K562 (cell line): Measurements from ENCODE around the gene PHKA1. TPM values are rescaled to one million over a fixed set of nuclear protein-coding genes. Genes with fewer than 3 reads are reported as not detected.

Source experiments
- ATAC-seq: fragments of 200-7000 bp; cut with Tn5 transposase; 3 replicates; pipeline ENCODE4 v1.9.1; 2020; ENCODE audit warnings: moderate library complexity
- BruUV-seq: library from RNA; stranded (reverse); fragments of 400-500 nt; replicated peaks from 2 replicates; lab custom pipeline; 2021; lab: Mats Ljungman, UMichigan
- CTCF ChIA-PET: fragments of 300-600 bp; formaldehyde crosslinking; extraction: SDS; loops from one replicate; lab custom pipeline; 2021; ENCODE audit warnings: low intra/inter-chr PET ratio; lab: Yijun Ruan, JAX
- POLR2A ChIA-PET: fragments of 300-600, 350-650 bp; sonication (Branson Sonifier 250); formaldehyde crosslinking; extraction: SDS; loops from one replicate; lab custom pipeline; 2021; ENCODE audit warnings: antibody characterized with exemption, inconsistent platforms; lab: Yijun Ruan, JAX
- DNase-seq, 4 experiments: peaks; one replicate each; pipeline versions ENCODE4 v3.0.0 to v3.0.0-alpha.2; 2011 to 2018; ENCODE audit warnings: low spot score in 3 of 4, mixed read lengths in 3 of 4; ENCODE audit errors: extremely low read depth in 1 of 4
- FAIRE-seq: peaks from 2 replicates; lab custom pipeline; 2011; peaks lifted over from hg19 to GRCh38; lab: Jason Lieb, UNC
- H2AFZ ChIP-seq: 2 replicates; pipeline ENCODE4 v1.6.0; 2011; ENCODE audit warnings: low read depth, low read length, control low read depth, inconsistent platforms
- H3K27ac ChIP-seq: fragments of 200-600 bp; 3 replicates; pipeline ENCODE4 v1.8.0; 2011; ENCODE audit warnings: low read depth, mild to moderate bottlenecking, control low read depth, inconsistent platforms, low read length, moderate library complexity, mixed read lengths; ENCODE audit errors: extremely low read depth
- H3K27me3 ChIP-seq, 2 experiments: fragments of 300-600 bp in 1 of 2; 2 replicates in 1 of 2; 3 replicates in 1 of 2; pipeline versions ENCODE4 v1.6.0 to v1.8.0; 2011; ENCODE audit warnings: inconsistent platforms in 2 of 2, low read length in 2 of 2, mild to moderate bottlenecking in 1 of 2, mixed read lengths in 1 of 2, moderate library complexity in 1 of 2; ENCODE audit not compliant: control insufficient read depth in 2 of 2, insufficient read depth in 2 of 2
- H3K36me3 ChIP-seq: fragments of 300-600 bp; 3 replicates; pipeline ENCODE4 v1.8.0; 2011; ENCODE audit warnings: mild to moderate bottlenecking, low read length, inconsistent platforms; ENCODE audit not compliant: control insufficient read depth, insufficient read depth
- H3K4me1 ChIP-seq, 2 experiments: fragments of 200-600 bp in 1 of 2; replicated peaks in 1 of 2; 2 replicates in 1 of 2; 3 replicates in 1 of 2; pipeline versions ENCODE4 v1.5.1 to v1.8.0; 2011; ENCODE audit warnings: inconsistent platforms in 2 of 2, low read length in 2 of 2, mild to moderate bottlenecking in 1 of 2, mixed read lengths in 1 of 2, moderate library complexity in 1 of 2; ENCODE audit not compliant: control insufficient read depth in 2 of 2, insufficient read depth in 2 of 2
- H3K4me2 ChIP-seq: 2 replicates; pipeline ENCODE4 v1.6.1; 2011; ENCODE audit warnings: low read length, control low read depth, inconsistent platforms, mixed read lengths; ENCODE audit not compliant: insufficient read depth
- H3K4me3 ChIP-seq: fragments of 200-600 bp; sonication (generic), shearing (Covaris generic); 2 replicates; pipeline ENCODE4 v1.5.1; 2016; ENCODE audit warnings: control low read depth, inconsistent platforms
- H3K79me2 ChIP-seq: fragments of 200-600 bp; 3 replicates; pipeline ENCODE4 v1.8.0; 2011; ENCODE audit warnings: low read length, inconsistent platforms; ENCODE audit not compliant: control insufficient read depth, insufficient read depth
- H3K9ac ChIP-seq, 2 experiments: 2 replicates each; pipeline versions ENCODE4 v1.6.0 to v1.6.1; 2011; ENCODE audit warnings: low read depth in 2 of 2, low read length in 2 of 2, control low read depth in 1 of 2, inconsistent platforms in 1 of 2, mild to moderate bottlenecking in 1 of 2, mixed read lengths in 1 of 2; ENCODE audit not compliant: insufficient read depth in 1 of 2
- H3K9me1 ChIP-seq: one replicate; pipeline ENCODE4 v1.6.0; 2011; ENCODE audit warnings: inconsistent platforms, mild to moderate bottlenecking, low read length, moderate library complexity; ENCODE audit not compliant: control insufficient read depth, insufficient read depth
- H3K9me3 ChIP-seq: replicated peaks from 2 replicates; pipeline ENCODE4 v1.5.1; 2011; ENCODE audit warnings: low read depth, low read length, inconsistent platforms; ENCODE audit not compliant: control insufficient read depth, insufficient read depth
- H4K20me1 ChIP-seq: replicated peaks from 2 replicates; pipeline ENCODE4 v1.6.1; 2011; ENCODE audit warnings: low read length, inconsistent platforms, mixed read lengths; ENCODE audit not compliant: control insufficient read depth, insufficient read depth
- CHD2 ChIP-seq: IDR thresholded peaks from 2 replicates; pipeline ENCODE4 v1.6.1; 2011; ENCODE audit warnings: low read depth, low read length
- MCM5 ChIP-seq: fragments of 450-650 bp; IDR thresholded peaks from 2 replicates; pipeline ENCODE4 v1.6.1; 2016; ENCODE audit warnings: low read depth
- NELFE ChIP-seq: IDR thresholded peaks from 2 replicates; pipeline ENCODE4 v1.6.1; 2011; ENCODE audit warnings: mild to moderate bottlenecking; ENCODE audit not compliant: insufficient read depth, insufficient read length
- SIX5 ChIP-seq, 2 experiments: IDR thresholded peaks; 2 replicates each; pipeline ENCODE4 v1.6.1; 2011; ENCODE audit warnings: low read length in 2 of 2, borderline replicate concordance in 1 of 2, low read depth in 1 of 2, mild to moderate bottlenecking in 1 of 2, moderate library complexity in 1 of 2; ENCODE audit not compliant: insufficient read depth in 1 of 2
- ZKSCAN8 ChIP-seq: fragments of 200-800 bp; sonication (Bioruptor generic); IDR thresholded peaks from 2 replicates; pipeline ENCODE4 v1.6.1; 2016; ENCODE audit warnings: missing genetic modification characterization, missing compliant biosample characterization
- ZNF12 ChIP-seq: sonication (generic); formaldehyde crosslinking; IDR thresholded peaks from 2 replicates; pipeline ENCODE4 v1.4.0; 2020; ENCODE audit warnings: mild to moderate bottlenecking, missing genetic modification reagents
- ZNF551 ChIP-seq: fragments of 250-450 bp; sonication (Bioruptor Pico); IDR thresholded peaks from 2 replicates; pipeline ENCODE4 v1.5.0; 2021; ENCODE audit warnings: mild to moderate bottlenecking, moderate library complexity
- ZNF584 ChIP-seq: fragments of 200-800 bp; sonication (Bioruptor generic); IDR thresholded peaks from 2 replicates; pipeline ENCODE4 v1.6.1; 2016; ENCODE audit warnings: low read depth, mild to moderate bottlenecking, missing genetic modification characterization, missing compliant biosample characterization
- WGBS: fragments of 100-300 bp; shearing (Covaris generic); methylation state at CpG from one replicate; pipeline ENCODE4 v1.1.6; 2016; ENCODE audit warnings: low coverage, mixed read lengths; ENCODE audit not compliant: insufficient coverage; ENCODE audit errors: missing lambda C conversion rate; 5-methylcytosine and 5-hydroxymethylcytosine counted together
- in situ Hi-C: fragments of 300-500 bp; cut with MboI; formaldehyde crosslinking; loops from 4 replicates; pipeline ENCODE4 v1.15.0; 2018; ENCODE audit warnings: inconsistent platforms, mixed read lengths
- intact Hi-C: fragments of 100-400 bp; cut with micrococcal nuclease; formaldehyde crosslinking; loops from 2 replicates; pipeline ENCODE4 v1.14.2; 2022
- polyA plus RNA-seq, 8 experiments: library from polyadenylated mRNA; depleted of rRNA in 4 of 8; stranded (reverse) in 5 of 8; unstranded in 3 of 8; fragments of >200 nt; fragmentation: Nextera tagmentation in 2 of 8; fragmentation: Illumina TruSeq in 1 of 8; extraction: Ambion mirVana in 2 of 8; extraction: Trizol in 1 of 8; gene quantifications; 2 replicates each; pipeline versions ENCODE4 v1.2.1 to v1.2.3, GENCODE V29; 2011 to 2014; ENCODE audit warnings: inconsistent platforms in 1 of 8, missing spikeins in 1 of 8
- total RNA-seq, 7 experiments: library from RNA; depleted of rRNA in 6 of 7; stranded (reverse); fragments of >200 nt in 6 of 7; fragmentation: Illumina TruSeq in 2 of 7; extraction: Trizol in 2 of 7; gene quantifications; 2 replicates each; pipeline versions ENCODE4 v1.2.1 to v1.2.3, GENCODE V29; 2011 to 2021; ENCODE audit warnings: low replicate concordance in 1 of 7
- TF ChIP-seq, protein P1 (sequence below): fragments of 250-450 bp; sonication (Bioruptor Pico); IDR thresholded peaks from 2 replicates; pipeline ENCODE4 v1.4.0; 2020; ENCODE audit warnings: borderline replicate concordance
- TF ChIP-seq, protein P2 (sequence below): sonication (generic); IDR thresholded peaks from 2 replicates; pipeline ENCODE4 v1.6.1; 2016
- TF ChIP-seq, protein P3 (sequence below), 2 experiments: fragments of 450-650 bp; IDR thresholded peaks; 2 replicates each; pipeline ENCODE4 v1.6.1; 2016
- TF ChIP-seq, protein P4 (sequence below): fragments of 450-650 bp; IDR thresholded peaks from 2 replicates; pipeline ENCODE4 v1.6.1; 2018; ENCODE audit warnings: mild to moderate bottlenecking, low read depth; ENCODE audit not compliant: partially characterized antibody
- TF ChIP-seq, protein P5 (sequence below), 3 experiments: fragments of 200-800 bp in 1 of 3; sonication (Bioruptor generic) in 1 of 3; sonication (generic) in 1 of 3; formaldehyde crosslinking in 1 of 3; IDR thresholded peaks; 2 replicates each; pipeline versions ENCODE4 v1.6.1 to v1.8.0; 2016 to 2022; ENCODE audit warnings: mild to moderate bottlenecking in 2 of 3, missing compliant biosample characterization in 2 of 3, missing genetic modification characterization in 2 of 3, missing genetic modification reagents in 1 of 3
- TF ChIP-seq, protein P6 (sequence below): fragments of 450-650 bp; formaldehyde crosslinking; IDR thresholded peaks from 2 replicates; pipeline ENCODE4 v1.4.0; 2020; ENCODE audit warnings: mild to moderate bottlenecking, moderate library complexity

Gene PHKA1
- total and polyA plus RNA-seq, 9 of the 15 experiments (the other 6 are each of a cell fraction or from before 2014, with no cell fraction given): 2.4 to 9.6 (median 5.8) TPM

DNA sequence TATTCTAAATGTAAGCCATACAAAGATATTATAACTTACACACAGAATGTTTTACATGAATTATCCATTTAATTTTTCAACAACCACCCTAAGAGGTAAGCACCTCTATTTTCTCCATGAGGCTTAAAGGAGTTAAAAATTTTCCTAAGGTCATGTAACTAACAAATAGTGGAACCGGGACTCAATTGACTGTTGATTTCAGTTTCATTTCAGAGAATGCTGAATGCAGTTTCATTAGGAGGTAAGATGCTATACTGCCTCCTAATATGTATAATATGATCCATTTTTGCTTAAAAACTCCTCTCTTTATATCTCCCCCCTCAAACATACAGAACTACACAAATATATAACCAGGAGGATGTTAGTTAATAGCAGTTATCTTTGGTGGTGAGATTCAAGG is 29.1 kb downstream of the PHKA1 start:
- H3K4me1 ChIP-seq: no peaks in the 10 kb centered on the region; a peak in 1 of 5 replicates
- CTCF ChIA-PET: no interaction called here
- no peak for FAIRE-seq
- H3K79me2 ChIP-seq: no peaks in the 10 kb centered on the region
- no peaks in the 10 kb centered on the region for H4K20me1 ChIP-seq
- no peaks in the 10 kb centered on the region for H3K9me1 ChIP-seq
- intact Hi-C loops: no loop called here
- no peaks in the 10 kb centered on the region for H3K36me3 ChIP-seq
- 63% methylated on average over 1 of the region's 1 CpG for WGBS
- no peak overlapping the region for H3K4me3 ChIP-seq
- H3K9me3 ChIP-seq: no peaks in the 10 kb centered on the region
- POLR2A ChIA-PET: no interaction called here
- H3K4me2 ChIP-seq: no peak overlapping the region
- no peak overlapping the region for H2AFZ ChIP-seq
- no peak for DNase-seq
- no peak for ATAC-seq
- no peaks in the 10 kb centered on the region for H3K27me3 ChIP-seq
- BruUV-seq: no TSS peak
- in situ Hi-C loops: no loop called here
- no peak overlapping the region for H3K27ac ChIP-seq
- H3K9ac ChIP-seq: no peak overlapping the region
- TF ChIP-seq NELFE: no peak
- TF ChIP-seq, protein P1, sequence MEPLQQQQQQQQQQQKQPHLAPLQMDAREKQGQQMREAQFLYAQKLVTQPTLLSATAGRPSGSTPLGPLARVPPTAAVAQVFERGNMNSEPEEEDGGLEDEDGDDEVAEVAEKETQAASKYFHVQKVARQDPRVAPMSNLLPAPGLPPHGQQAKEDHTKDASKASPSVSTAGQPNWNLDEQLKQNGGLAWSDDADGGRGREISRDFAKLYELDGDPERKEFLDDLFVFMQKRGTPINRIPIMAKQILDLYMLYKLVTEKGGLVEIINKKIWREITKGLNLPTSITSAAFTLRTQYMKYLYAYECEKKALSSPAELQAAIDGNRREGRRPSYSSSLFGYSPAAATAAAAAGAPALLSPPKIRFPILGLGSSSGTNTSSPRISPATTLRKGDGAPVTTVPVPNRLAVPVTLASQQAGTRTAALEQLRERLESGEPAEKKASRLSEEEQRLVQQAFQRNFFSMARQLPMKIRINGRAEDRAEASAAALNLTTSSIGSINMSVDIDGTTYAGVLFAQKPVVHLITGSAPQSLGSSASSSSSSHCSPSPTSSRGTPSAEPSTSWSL (CRISPR knock-in tag): no peak
- TF ChIP-seq SIX5 (IDR thresholded peaks at IDR 0.05; ENCODE audit: borderline replicate concordance in 1 of 2, insufficient read depth in 1 of 2, low read depth in 1 of 2, low read length in 2 of 2): no peak
- no peak for TF ChIP-seq ZNF551 (CRISPR knock-in tag)
- no peak for TF ChIP-seq MCM5
- no peak for TF ChIP-seq CHD2
- TF ChIP-seq, protein P2, sequence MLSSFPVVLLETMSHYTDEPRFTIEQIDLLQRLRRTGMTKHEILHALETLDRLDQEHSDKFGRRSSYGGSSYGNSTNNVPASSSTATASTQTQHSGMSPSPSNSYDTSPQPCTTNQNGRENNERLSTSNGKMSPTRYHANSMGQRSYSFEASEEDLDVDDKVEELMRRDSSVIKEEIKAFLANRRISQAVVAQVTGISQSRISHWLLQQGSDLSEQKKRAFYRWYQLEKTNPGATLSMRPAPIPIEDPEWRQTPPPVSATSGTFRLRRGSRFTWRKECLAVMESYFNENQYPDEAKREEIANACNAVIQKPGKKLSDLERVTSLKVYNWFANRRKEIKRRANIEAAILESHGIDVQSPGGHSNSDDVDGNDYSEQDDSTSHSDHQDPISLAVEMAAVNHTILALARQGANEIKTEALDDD: no peak
- no peak for TF ChIP-seq ZNF12
- no peak for TF ChIP-seq ZNF584 (CRISPR knock-in tag)
- TF ChIP-seq, protein P3, sequence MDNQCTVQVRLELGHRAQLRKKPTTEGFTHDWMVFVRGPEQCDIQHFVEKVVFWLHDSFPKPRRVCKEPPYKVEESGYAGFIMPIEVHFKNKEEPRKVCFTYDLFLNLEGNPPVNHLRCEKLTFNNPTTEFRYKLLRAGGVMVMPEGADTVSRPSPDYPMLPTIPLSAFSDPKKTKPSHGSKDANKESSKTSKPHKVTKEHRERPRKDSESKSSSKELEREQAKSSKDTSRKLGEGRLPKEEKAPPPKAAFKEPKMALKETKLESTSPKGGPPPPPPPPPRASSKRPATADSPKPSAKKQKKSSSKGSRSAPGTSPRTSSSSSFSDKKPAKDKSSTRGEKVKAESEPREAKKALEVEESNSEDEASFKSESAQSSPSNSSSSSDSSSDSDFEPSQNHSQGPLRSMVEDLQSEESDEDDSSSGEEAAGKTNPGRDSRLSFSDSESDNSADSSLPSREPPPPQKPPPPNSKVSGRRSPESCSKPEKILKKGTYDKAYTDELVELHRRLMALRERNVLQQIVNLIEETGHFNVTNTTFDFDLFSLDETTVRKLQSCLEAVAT (IDR thresholded peaks at IDR 0.05): no peak
- TF ChIP-seq, protein P4, sequence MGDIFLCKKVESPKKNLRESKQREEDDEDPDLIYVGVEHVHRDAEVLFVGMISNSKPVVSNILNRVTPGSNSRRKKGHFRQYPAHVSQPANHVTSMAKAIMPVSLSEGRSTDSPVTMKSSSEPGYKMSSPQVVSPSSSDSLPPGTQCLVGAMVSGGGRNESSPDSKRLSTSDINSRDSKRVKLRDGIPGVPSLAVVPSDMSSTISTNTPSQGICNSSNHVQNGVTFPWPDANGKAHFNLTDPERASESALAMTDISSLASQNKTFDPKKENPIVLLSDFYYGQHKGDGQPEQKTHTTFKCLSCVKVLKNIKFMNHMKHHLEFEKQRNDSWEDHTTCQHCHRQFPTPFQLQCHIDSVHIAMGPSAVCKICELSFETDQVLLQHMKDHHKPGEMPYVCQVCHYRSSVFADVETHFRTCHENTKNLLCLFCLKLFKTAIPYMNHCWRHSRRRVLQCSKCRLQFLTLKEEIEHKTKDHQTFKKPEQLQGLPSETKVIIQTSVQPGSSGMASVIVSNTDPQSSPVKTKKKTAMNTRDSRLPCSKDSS: no peak
- no peak for TF ChIP-seq ZKSCAN8 (CRISPR knock-in tag)
- TF ChIP-seq, protein P5, sequence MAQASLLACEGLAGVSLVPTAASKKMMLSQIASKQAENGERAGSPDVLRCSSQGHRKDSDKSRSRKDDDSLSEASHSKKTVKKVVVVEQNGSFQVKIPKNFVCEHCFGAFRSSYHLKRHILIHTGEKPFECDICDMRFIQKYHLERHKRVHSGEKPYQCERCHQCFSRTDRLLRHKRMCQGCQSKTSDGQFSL (CRISPR knock-in tag; IDR thresholded peaks at IDR 0.05): no peak
- TF ChIP-seq, protein P5 (tag; IDR thresholded peaks at IDR 0.05): no peak
- TF ChIP-seq, protein P6, sequence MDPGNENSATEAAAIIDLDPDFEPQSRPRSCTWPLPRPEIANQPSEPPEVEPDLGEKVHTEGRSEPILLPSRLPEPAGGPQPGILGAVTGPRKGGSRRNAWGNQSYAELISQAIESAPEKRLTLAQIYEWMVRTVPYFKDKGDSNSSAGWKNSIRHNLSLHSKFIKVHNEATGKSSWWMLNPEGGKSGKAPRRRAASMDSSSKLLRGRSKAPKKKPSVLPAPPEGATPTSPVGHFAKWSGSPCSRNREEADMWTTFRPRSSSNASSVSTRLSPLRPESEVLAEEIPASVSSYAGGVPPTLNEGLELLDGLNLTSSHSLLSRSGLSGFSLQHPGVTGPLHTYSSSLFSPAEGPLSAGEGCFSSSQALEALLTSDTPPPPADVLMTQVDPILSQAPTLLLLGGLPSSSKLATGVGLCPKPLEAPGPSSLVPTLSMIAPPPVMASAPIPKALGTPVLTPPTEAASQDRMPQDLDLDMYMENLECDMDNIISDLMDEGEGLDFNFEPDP (CRISPR knock-in tag): no peak
